ENCODE measurements around the gene CCDC60. TPM values are rescaled to one million over a fixed set of nuclear protein-coding genes. Genes with fewer than 3 reads are reported as not detected.

Gene CCDC60
- total RNA-seq, 1 experiment from 2014 or later = not detected

GRCh38 chr12:119501052-119501451 lies 166.5 kb downstream of the CCDC60 start:
- no peak for DNase-seq (ENCODE audit: extremely low read depth, low read depth)

GRCh38 chr12:119505001-119505400 lies 170.5 kb downstream of the CCDC60 start:
- no peak for DNase-seq (ENCODE audit: extremely low read depth, low read depth)

GRCh38 chr12:119512772-119513497 lies 178.4 kb downstream of the CCDC60 start:
- peak; percentile 31 for DNase-seq (ENCODE audit: extremely low read depth, low read depth)

DNA sequence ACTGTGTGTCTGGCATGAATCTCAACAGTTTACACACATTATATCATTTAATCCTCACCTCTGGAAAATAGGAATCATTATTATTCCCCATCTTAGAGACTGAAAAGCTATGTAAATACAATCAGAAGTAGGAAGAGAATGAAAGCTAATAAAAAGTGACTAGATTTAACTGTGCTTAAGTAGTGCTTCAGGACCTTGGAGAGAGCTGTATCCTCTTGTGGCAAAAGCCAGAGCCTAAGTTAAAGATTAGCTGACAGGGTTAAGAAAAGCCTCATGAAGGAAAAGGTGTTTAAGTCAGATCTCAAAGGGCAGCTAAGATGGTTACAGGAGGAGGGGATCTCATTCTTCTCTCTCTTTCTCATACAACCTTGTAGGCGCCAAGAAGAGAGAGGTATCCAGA lies 193.7 kb downstream of the CCDC60 start:
- DNase-seq (ENCODE audit: extremely low read depth, low read depth) = peak; percentile 17

- DNase-seq (ENCODE audit: extremely low read depth, low read depth) = no peak
Observed at GRCh38 chr12:119540476-119540875, 205.9 kb downstream of the CCDC60 start.

DNA sequence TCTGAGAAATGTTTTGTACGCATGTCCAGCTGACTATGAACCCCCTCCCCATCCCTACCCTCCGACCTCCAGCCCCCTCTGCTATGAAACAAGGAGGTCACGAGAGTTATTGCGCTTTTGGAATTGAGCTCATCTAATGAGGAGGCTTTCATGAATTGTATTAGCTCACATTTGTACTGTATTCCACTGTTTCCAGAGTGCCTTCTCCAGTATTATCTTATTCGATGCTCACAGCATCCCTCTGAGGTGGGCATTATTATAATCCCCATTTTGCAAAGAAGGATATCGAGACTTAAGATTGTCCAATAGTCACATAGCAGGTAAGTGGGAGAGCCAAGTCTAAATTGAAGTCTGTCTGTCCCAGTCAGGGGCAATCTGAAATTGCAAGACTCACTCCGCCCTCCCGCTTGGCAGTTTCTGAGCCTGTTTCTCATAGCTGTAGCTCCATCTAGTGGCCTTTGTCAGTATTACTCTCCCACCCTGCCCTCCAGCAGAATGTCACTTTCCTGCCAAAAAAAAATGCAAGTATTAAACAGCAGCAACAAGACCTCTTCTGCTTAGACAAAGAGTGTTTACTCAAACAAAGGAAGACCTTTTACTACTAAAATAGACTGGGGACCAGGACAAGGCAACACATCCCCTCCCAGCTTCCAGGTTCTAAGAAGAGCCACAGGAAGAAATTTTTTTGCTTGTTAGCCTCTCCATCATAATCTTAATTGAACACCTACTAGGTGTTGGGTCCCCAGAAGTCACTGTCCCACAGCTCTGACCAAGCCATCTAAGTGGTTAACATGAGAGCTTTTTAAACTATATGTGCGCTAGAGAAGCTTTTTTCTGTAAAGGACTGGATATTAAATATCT lies 210.5 kb downstream of the CCDC60 start:
- peak; percentile 61 for DNase-seq (ENCODE audit: extremely low read depth, low read depth)

- no peak for DNase-seq (ENCODE audit: extremely low read depth, low read depth)
Observed at GRCh38 chr12:119546340-119546739, 211.8 kb downstream of the CCDC60 start.

DNA sequence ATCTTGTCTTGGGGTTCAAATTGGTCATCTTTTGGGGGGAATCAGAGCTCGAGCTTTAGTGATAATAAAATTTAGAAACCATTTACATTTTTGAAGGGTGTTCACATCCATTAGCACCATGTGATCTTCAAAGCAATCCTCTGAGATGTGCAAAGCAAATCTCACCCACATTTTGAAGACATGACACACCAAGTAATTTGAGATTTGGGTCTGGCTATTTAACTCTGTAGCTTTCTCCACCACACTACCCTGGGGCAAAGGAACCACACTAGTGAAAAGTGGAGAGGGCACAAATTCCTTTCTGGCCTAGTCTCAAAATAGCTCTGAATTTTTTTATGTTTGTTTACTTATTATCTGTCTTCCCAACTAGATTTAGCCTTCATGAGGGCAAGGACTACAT lies 212.5 kb downstream of the CCDC60 start:
- DNase-seq (ENCODE audit: extremely low read depth, low read depth) = no peak

GRCh38 chr12:119556854-119557253 lies 222.3 kb downstream of the CCDC60 start:
- DNase-seq (ENCODE audit: extremely low read depth, low read depth) = no peak

GRCh38 chr12:119565404-119565803 lies 230.9 kb downstream of the CCDC60 start:
- DNase-seq (ENCODE audit: extremely low read depth, low read depth) = no peak

- no peak for DNase-seq (ENCODE audit: extremely low read depth, low read depth)
Observed at GRCh38 chr12:119570771-119571170, 236.2 kb downstream of the CCDC60 start.

- no peak for DNase-seq (ENCODE audit: extremely low read depth, low read depth)
Observed at GRCh38 chr12:119573086-119573485, 238.6 kb downstream of the CCDC60 start.

- DNase-seq (ENCODE audit: extremely low read depth, low read depth) = no peak
Observed at GRCh38 chr12:119574255-119574654, 239.7 kb downstream of the CCDC60 start.

DNA sequence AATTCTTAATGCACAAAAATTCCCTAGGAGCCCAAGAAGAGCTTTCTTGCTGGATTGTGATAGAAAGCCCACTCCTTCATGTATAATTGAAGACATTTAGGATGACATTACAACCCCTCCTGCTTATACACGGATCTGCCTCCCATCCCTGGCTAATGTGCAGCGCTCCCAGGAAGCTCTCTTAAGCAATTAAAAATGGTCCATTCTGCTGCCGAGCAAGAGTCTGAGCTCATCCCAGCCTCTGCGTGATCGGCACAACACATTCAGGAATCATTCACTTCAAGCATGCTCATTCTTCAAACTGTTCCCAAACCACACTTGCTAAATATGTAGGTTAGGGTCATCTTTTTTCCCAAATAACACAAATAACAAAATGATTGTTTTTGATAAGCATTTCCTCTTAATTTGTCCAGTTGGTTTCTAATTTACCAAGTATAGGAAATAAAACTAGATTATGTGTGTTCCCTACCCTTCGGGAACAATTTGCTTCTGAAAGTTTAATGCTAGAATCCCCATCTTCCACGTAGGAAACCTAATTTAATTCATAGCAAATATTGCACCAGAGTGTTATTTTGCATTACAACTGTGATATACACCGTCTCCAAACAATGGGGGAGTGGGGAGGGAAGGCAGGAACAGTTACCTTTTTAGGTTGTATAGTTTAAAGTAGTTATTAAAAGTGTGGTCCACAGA lies 241.7 kb downstream of the CCDC60 start:
- no peak for DNase-seq (ENCODE audit: extremely low read depth, low read depth)

GRCh38 chr12:119576915-119577314 lies 242.4 kb downstream of the CCDC60 start:
- no peak for DNase-seq (ENCODE audit: extremely low read depth, low read depth)

- no peak for DNase-seq (ENCODE audit: extremely low read depth, low read depth)
Observed at GRCh38 chr12:119578112-119578511, 243.6 kb downstream of the CCDC60 start.

DNA sequence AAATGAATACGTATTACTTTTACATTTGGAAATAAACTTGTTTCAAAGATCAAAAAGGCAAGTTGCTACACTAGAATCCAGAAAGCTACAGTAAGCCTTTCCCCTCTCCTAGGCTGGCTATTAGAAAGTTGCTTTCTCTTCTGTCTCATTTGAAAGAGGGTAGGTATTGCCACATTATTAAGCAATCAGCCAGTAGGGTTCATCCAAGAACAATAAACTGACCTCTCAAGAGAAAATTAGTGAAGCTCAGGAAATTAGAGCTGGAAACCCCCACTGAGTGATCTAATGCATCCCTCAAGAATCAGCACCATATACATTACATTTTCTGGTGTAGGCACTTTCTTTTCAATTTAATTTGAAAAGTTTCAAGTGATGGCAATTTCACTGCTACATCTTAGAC lies 254.6 kb downstream of the CCDC60 start:
- DNase-seq (ENCODE audit: extremely low read depth, low read depth) = no peak

DNA sequence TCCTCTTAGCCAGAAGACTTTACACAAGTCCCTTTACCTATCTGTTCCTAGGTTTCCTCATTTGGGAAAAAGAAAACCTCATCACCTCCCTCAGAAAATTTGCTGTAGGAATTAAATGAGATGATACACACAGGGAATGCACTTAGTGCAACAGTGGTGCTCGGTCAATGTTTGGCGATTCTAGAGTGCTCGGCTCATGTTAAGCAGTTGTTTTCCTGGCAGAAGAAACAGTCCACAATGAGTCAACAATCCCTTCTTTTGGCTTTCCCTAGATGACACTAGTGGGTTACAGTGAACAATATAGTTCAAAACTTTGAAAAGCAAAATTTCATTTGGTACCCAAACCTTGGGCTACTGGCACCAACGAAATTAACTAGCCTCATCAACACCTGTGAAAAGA lies 255.1 kb downstream of the CCDC60 start:
- DNase-seq (ENCODE audit: extremely low read depth, low read depth) = no peak
